Left ventricle myocardium inferior (tissue), 1 donor: Measurements from ENCODE around the gene DNAJC16. TPM values are rescaled to one million over a fixed set of nuclear protein-coding genes. Genes with fewer than 3 reads are reported as not detected.
A peak's percentile ranks its signal among the peaks of the same experiment; 100 is the strongest.

ENCODE experiments used
- DNase-seq: peaks from one replicate; pipeline ENCODE4 v3.0.0-alpha.2; 2020
- H3K27ac ChIP-seq: fragments of 200-600 bp; replicated peaks from 2 replicates; pipeline ENCODE4 v1.8.0; 2021
- H3K27me3 ChIP-seq: fragments of 200-600 bp; 2 replicates; pipeline ENCODE4 v1.8.0; 2021; ENCODE audit warnings: low read depth
- H3K36me3 ChIP-seq: fragments of 200-600 bp; 2 replicates; pipeline ENCODE4 v1.8.0; 2021
- H3K4me1 ChIP-seq: fragments of 200-600 bp; 2 replicates; pipeline ENCODE4 v1.8.0; 2021
- H3K4me3 ChIP-seq: fragments of 200-600 bp; 2 replicates; pipeline ENCODE4 v1.8.0; 2021; ENCODE audit warnings: mild to moderate bottlenecking, moderate library complexity
- H3K9me3 ChIP-seq: fragments of 200-600 bp; replicated peaks from 2 replicates; pipeline ENCODE4 v1.8.0; 2021
- CTCF ChIP-seq: fragments of 200-600 bp; IDR thresholded peaks from 2 replicates; pipeline ENCODE4 v1.8.0; 2021; ENCODE audit warnings: antibody characterized with exemption, mild to moderate bottlenecking, borderline replicate concordance
- intact Hi-C: fragments of 100-400 bp; cut with micrococcal nuclease; formaldehyde crosslinking; loops from one replicate; pipeline ENCODE4 v1.11.0; 2022
- total RNA-seq: library from RNA; stranded (reverse); fragmentation: NEBNext Ultra II Directional; extraction: Animal tissue kit (Norgen Biotek cat#: 25700); gene quantifications from one replicate; pipeline ENCODE4 v1.2.1, GENCODE V29; 2021
- donor health status: DM: no; HTN: yes; CAD: no; lungs with severe emphysema.

Gene DNAJC16
- total RNA-seq, 1 donor from 2014 or later: 16.2 TPM

- peaks cover 7% of the 10 kb centered on the region for H3K36me3 ChIP-seq
- peak overlapping the region; percentile 93 for H3K4me3 ChIP-seq
- peaks cover 44% of the 10 kb centered on the region for H3K4me1 ChIP-seq
- intact Hi-C loops: no loop called here
- no peak for DNase-seq
- no peaks in the 10 kb centered on the region for H3K9me3 ChIP-seq
- peak overlapping the region; percentile 98 for H3K27ac ChIP-seq
- TF ChIP-seq CTCF: no peak
- H3K27me3 ChIP-seq: no peaks in the 10 kb centered on the region
Observed at GRCh38 chr1:15526021-15526489, 593 bp upstream of the DNAJC16 start.

- TF ChIP-seq CTCF: no peak
- Histone ChIP-seq H3K27ac (no peak overlapping the region), H3K27me3 (no peaks in the 10 kb centered on the region), H3K36me3 (peaks cover 33% of the 10 kb centered on the region), H3K9me3 (no peaks in the 10 kb centered on the region), H3K4me1 (peaks cover 19% of the 10 kb centered on the region), H3K4me3 (no peak overlapping the region)
- DNase-seq: no peak
- intact Hi-C loops: no loop called here
Observed at GRCh38 chr1:15531003-15531402, 4.4 kb downstream of the DNAJC16 start.

- no peak for TF ChIP-seq CTCF
- Histone ChIP-seq H3K27ac (no peak overlapping the region), H3K27me3 (no peaks in the 10 kb centered on the region), H3K36me3 (peaks cover 40% of the 10 kb centered on the region), H3K9me3 (no peaks in the 10 kb centered on the region), H3K4me1 (peaks cover 16% of the 10 kb centered on the region), H3K4me3 (no peak overlapping the region)
- intact Hi-C loops: no loop called here
- no peak for DNase-seq
Observed at GRCh38 chr1:15531682-15532081, 5.0 kb downstream of the DNAJC16 start.

GRCh38 chr1:15538771-15539170 lies 12.1 kb downstream of the DNAJC16 start:
- DNase-seq: no peak
- Histone ChIP-seq H3K36me3 (peaks cover 80% of the 10 kb centered on the region), H3K9me3 (no peaks in the 10 kb centered on the region), H3K4me3 (no peak overlapping the region), H3K27ac (no peak overlapping the region), H3K4me1 (no peaks in the 10 kb centered on the region), H3K27me3 (no peaks in the 10 kb centered on the region)
- TF ChIP-seq CTCF: no peak
- intact Hi-C loops: no loop called here

- no peak for TF ChIP-seq CTCF
- no peaks in the 10 kb centered on the region for H3K9me3 ChIP-seq
- H3K36me3 ChIP-seq: peaks cover 83% of the 10 kb centered on the region
- H3K4me1 ChIP-seq: no peaks in the 10 kb centered on the region
- H3K27me3 ChIP-seq: no peaks in the 10 kb centered on the region
- no peak for DNase-seq
- intact Hi-C loops: loop anchor here (10.0 kb wide), 1 partner anchor 65 kb away; no protein-coding TSS in a partner anchor
- no peak overlapping the region for H3K27ac ChIP-seq
- no peak overlapping the region for H3K4me3 ChIP-seq
Observed at GRCh38 chr1:15540186-15540585, 13.5 kb downstream of the DNAJC16 start.
